Liver (tissue), 3 donors: ENCODE measurements around the gene AXIN1.

Source experiments
- ATF3 ChIP-seq: IDR thresholded peaks from 2 replicates; pipeline ENCODE4 v1.6.1; 2016; ENCODE audit warnings: antibody characterized with exemption
- CTCF ChIP-seq: fragments of 150-350 bp; IDR thresholded peaks from 2 replicates; pipeline ENCODE4 v1.5.1; 2017; ENCODE audit warnings: improper control_type of control experiment, low read depth, low read length; ENCODE audit not compliant: missing input control
- EGR1 ChIP-seq, 2 donors: IDR thresholded peaks; 2 replicates each; pipeline ENCODE4 v1.6.1; 2016 to 2018; ENCODE audit warnings: antibody characterized with exemption in 2 of 2, low read depth in 2 of 2
- FOXA1 ChIP-seq: IDR thresholded peaks from 2 replicates; pipeline ENCODE4 v1.6.1; 2016; ENCODE audit warnings: antibody characterized with exemption
- GABPA ChIP-seq, 2 donors: IDR thresholded peaks in 1 of 2; conservative IDR thresholded peaks in 1 of 2; 2 replicates each; pipeline ENCODE4 v1.6.1; 2016; ENCODE audit warnings: antibody characterized with exemption in 2 of 2, mild to moderate bottlenecking in 1 of 2, moderate library complexity in 1 of 2
- JUND ChIP-seq, 2 donors: IDR thresholded peaks; 2 replicates each; pipeline ENCODE4 v1.6.1; 2016; ENCODE audit warnings: antibody characterized with exemption in 2 of 2
- MAX ChIP-seq: IDR thresholded peaks from 2 replicates; pipeline ENCODE4 v1.6.1; 2016; ENCODE audit warnings: antibody characterized with exemption
- YY1 ChIP-seq: IDR thresholded peaks from 2 replicates; pipeline ENCODE4 v1.6.1; 2016; ENCODE audit warnings: antibody characterized with exemption, mild to moderate bottlenecking
- TF ChIP-seq, protein P1 (sequence below): IDR thresholded peaks from 2 replicates; pipeline ENCODE4 v1.6.1; 2016; ENCODE audit warnings: antibody characterized with exemption, mild to moderate bottlenecking
- TF ChIP-seq, protein P2 (sequence below): IDR thresholded peaks from 2 replicates; pipeline ENCODE4 v1.6.1; 2016; ENCODE audit warnings: antibody characterized with exemption
- donor health status: healthy.
- donor health status: healthy.

GRCh38 chr16:369275-369865 lies 16.8 kb upstream of the AXIN1 start:
- TF ChIP-seq CTCF, result no peak
- TF ChIP-seq, protein P1, sequence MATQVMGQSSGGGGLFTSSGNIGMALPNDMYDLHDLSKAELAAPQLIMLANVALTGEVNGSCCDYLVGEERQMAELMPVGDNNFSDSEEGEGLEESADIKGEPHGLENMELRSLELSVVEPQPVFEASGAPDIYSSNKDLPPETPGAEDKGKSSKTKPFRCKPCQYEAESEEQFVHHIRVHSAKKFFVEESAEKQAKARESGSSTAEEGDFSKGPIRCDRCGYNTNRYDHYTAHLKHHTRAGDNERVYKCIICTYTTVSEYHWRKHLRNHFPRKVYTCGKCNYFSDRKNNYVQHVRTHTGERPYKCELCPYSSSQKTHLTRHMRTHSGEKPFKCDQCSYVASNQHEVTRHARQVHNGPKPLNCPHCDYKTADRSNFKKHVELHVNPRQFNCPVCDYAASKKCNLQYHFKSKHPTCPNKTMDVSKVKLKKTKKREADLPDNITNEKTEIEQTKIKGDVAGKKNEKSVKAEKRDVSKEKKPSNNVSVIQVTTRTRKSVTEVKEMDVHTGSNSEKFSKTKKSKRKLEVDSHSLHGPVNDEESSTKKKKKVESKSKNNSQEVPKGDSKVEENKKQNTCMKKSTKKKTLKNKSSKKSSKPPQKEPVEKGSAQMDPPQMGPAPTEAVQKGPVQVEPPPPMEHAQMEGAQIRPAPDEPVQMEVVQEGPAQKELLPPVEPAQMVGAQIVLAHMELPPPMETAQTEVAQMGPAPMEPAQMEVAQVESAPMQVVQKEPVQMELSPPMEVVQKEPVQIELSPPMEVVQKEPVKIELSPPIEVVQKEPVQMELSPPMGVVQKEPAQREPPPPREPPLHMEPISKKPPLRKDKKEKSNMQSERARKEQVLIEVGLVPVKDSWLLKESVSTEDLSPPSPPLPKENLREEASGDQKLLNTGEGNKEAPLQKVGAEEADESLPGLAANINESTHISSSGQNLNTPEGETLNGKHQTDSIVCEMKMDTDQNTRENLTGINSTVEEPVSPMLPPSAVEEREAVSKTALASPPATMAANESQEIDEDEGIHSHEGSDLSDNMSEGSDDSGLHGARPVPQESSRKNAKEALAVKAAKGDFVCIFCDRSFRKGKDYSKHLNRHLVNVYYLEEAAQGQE, result no peak
- no peak for TF ChIP-seq YY1
- no peak for TF ChIP-seq FOXA1
- TF ChIP-seq EGR1 (IDR thresholded peaks at IDR 0.05; ENCODE audit: low read depth in 2 of 2), result no peak
- no peak for TF ChIP-seq GABPA (IDR thresholded peaks at IDR 0.05 in 1 of 2, conservative IDR thresholded peaks at IDR 0.05 in 1 of 2)
- no peak for TF ChIP-seq MAX
- no peak for TF ChIP-seq ATF3
- no peak for TF ChIP-seq JUND (IDR thresholded peaks at IDR 0.05)
- TF ChIP-seq, protein P2, sequence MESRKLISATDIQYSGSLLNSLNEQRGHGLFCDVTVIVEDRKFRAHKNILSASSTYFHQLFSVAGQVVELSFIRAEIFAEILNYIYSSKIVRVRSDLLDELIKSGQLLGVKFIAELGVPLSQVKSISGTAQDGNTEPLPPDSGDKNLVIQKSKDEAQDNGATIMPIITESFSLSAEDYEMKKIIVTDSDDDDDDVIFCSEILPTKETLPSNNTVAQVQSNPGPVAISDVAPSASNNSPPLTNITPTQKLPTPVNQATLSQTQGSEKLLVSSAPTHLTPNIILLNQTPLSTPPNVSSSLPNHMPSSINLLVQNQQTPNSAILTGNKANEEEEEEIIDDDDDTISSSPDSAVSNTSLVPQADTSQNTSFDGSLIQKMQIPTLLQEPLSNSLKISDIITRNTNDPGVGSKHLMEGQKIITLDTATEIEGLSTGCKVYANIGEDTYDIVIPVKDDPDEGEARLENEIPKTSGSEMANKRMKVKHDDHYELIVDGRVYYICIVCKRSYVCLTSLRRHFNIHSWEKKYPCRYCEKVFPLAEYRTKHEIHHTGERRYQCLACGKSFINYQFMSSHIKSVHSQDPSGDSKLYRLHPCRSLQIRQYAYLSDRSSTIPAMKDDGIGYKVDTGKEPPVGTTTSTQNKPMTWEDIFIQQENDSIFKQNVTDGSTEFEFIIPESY, result no peak
